Measurements from ENCODE around the gene KLHL3. TPM values are rescaled to one million over a fixed set of nuclear protein-coding genes. Genes with fewer than 3 reads are reported as not detected.

Gene KLHL3
- total and polyA plus RNA-seq, 2 donors (not counting 3 experiments of a cell fraction or from before 2014, with no cell fraction given): 8.8 to 13.6 TPM

DNA sequence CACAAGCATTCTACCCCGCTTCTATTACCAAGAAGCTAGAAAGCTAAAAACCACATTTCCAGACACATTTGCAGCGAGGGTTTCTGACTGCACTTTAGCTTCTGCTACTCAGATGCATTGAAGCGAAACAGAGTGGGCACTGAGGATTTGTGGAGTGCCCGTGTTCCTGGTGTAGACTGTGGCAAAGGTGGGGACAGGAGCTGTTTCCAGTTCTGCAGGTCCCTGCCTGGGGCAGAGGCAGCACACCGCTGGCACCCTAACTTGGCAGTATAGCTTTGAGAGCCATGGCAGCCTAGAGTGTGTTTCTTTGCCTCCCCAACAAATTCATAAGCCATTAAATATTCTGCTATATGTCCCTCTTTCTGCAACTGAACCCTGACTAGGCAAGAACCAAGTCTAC, 128.1 kb downstream of the KLHL3 start:
- dilution Hi-C loops (cut with MboI; ENCODE audit: extremely low pct_ligation_motif_present, low sequenced_read_pairs): no loop called here
- no peak overlapping the region for H3K27ac ChIP-seq (ENCODE audit: insufficient read depth, low read depth, low read length)
- FAIRE-seq (no peak), DNase-seq (ENCODE audit: low read depth, low spot score) (no peak)
- intact Hi-C loops (cut with micrococcal nuclease): no loop called here
- no peak overlapping the region for H3K4me2 ChIP-seq (ENCODE audit: insufficient read depth, low read length)
- H3K27me3 ChIP-seq (ENCODE audit: control insufficient read depth in 2 of 2, insufficient read depth in 2 of 2, low read length in 2 of 2): peaks cover 31 to 33% of the 10 kb centered on the region in 2 experiments
- no peak overlapping the region for H3K4me3 ChIP-seq (replicated peaks in 1 of 3; ENCODE audit: insufficient read depth in 1 of 3, low read depth in 1 of 3, low read length in 3 of 3)
- CTCF ChIA-PET: interaction anchor here (1.0 to 1.4 kb wide), 3 partner anchors 22 to 287 kb away, joined by 3 to 7 read pairs (median 5); no protein-coding TSS in a partner anchor
- no peaks in the 10 kb centered on the region for H3K4me1 ChIP-seq (ENCODE audit: control insufficient read depth, extremely low read depth, insufficient read depth, low read length)
- H3K79me2 ChIP-seq (ENCODE audit: control insufficient read depth, insufficient read depth, low read length): no peaks in the 10 kb centered on the region
- H2AFZ ChIP-seq (ENCODE audit: low read depth, low read length): no peak overlapping the region
- no peaks in the 10 kb centered on the region for H3K36me3 ChIP-seq (ENCODE audit: control insufficient read depth in 2 of 2, extremely low read depth in 1 of 2, insufficient read depth in 2 of 2, low read length in 2 of 2)
- TF ChIP-seq, protein P1, sequence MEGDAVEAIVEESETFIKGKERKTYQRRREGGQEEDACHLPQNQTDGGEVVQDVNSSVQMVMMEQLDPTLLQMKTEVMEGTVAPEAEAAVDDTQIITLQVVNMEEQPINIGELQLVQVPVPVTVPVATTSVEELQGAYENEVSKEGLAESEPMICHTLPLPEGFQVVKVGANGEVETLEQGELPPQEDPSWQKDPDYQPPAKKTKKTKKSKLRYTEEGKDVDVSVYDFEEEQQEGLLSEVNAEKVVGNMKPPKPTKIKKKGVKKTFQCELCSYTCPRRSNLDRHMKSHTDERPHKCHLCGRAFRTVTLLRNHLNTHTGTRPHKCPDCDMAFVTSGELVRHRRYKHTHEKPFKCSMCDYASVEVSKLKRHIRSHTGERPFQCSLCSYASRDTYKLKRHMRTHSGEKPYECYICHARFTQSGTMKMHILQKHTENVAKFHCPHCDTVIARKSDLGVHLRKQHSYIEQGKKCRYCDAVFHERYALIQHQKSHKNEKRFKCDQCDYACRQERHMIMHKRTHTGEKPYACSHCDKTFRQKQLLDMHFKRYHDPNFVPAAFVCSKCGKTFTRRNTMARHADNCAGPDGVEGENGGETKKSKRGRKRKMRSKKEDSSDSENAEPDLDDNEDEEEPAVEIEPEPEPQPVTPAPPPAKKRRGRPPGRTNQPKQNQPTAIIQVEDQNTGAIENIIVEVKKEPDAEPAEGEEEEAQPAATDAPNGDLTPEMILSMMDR (IDR thresholded peaks at IDR 0.05; ENCODE audit: extremely low read depth in 1 of 2, insufficient read depth in 1 of 2, low read depth in 1 of 2, low read length in 2 of 2): no peak
- no peak for TF ChIP-seq EZH2 (IDR thresholded peaks at IDR 0.05; ENCODE audit: borderline replicate concordance, low read depth, low read length, severe bottlenecking)
- no peak for TF ChIP-seq POLR2A (IDR thresholded peaks at IDR 0.05; ENCODE audit: low read depth, low read length)
- no peak for TF ChIP-seq FOS (IDR thresholded peaks at IDR 0.05; ENCODE audit: borderline replicate concordance, insufficient read depth, low read length)
- no peak for TF ChIP-seq MYC (IDR thresholded peaks at IDR 0.05; ENCODE audit: low read depth, low read length)
- TF ChIP-seq, protein P2, sequence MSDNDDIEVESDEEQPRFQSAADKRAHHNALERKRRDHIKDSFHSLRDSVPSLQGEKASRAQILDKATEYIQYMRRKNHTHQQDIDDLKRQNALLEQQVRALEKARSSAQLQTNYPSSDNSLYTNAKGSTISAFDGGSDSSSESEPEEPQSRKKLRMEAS (IDR thresholded peaks at IDR 0.05; ENCODE audit: insufficient read depth, insufficient read length): no peak
- TF ChIP-seq GATA2 (IDR thresholded peaks at IDR 0.05; ENCODE audit: insufficient read depth, insufficient read length, low read depth, low read length): no peak
- no peak for TF ChIP-seq POLR2AphosphoS5 (IDR thresholded peaks at IDR 0.05; ENCODE audit: insufficient read depth, low read depth, low read length)
- no peak for TF ChIP-seq JUN (IDR thresholded peaks at IDR 0.05; ENCODE audit: borderline replicate concordance, insufficient read depth, insufficient read length, low read depth)
- H3K9me1 ChIP-seq (replicated peaks; ENCODE audit: control insufficient read depth, extremely low read depth, insufficient read depth, low read length): no peaks in the 10 kb centered on the region
- no peaks in the 10 kb centered on the region for H3K9me3 ChIP-seq (replicated peaks; ENCODE audit: control insufficient read depth, insufficient read depth, low read length)
- no peaks in the 10 kb centered on the region for H4K20me1 ChIP-seq (replicated peaks; ENCODE audit: control insufficient read depth, extremely low read depth, insufficient read depth, low read length)
- BruUV-seq (replicated peaks): no TSS peak
- H3K9ac ChIP-seq (replicated peaks; ENCODE audit: extremely low read depth, insufficient read depth, low read length): no peak overlapping the region
- POLR2A ChIA-PET: no interaction called here

Data from endothelial cell of umbilical vein (primary cell).